K562 (cell line): ENCODE measurements around the gene TUBD1. TPM values are rescaled to one million over a fixed set of nuclear protein-coding genes. Genes with fewer than 3 reads are reported as not detected.
A peak's percentile ranks its signal among the peaks of the same experiment; 100 is the strongest.

ENCODE experiments used
- AFF1 ChIP-seq, 2 experiments: fragments of 450-650 bp; IDR thresholded peaks; 2 replicates each; pipeline ENCODE4 v1.6.1; 2018; ENCODE audit warnings: mild to moderate bottlenecking in 2 of 2, low read depth in 1 of 2; ENCODE audit not compliant: partially characterized antibody in 2 of 2
- CBX1 ChIP-seq: sonication (generic); IDR thresholded peaks from 2 replicates; pipeline ENCODE4 v1.6.1; 2016; ENCODE audit warnings: antibody characterized with exemption, low read depth, mild to moderate bottlenecking
- CREB1 ChIP-seq, 2 experiments: sonication (generic) in 1 of 2; formaldehyde crosslinking in 1 of 2; IDR thresholded peaks; 2 replicates each; pipeline versions ENCODE4 v1.6.1 to v1.8.0; 2012 to 2022; ENCODE audit warnings: inconsistent platforms in 1 of 2, mild to moderate bottlenecking in 1 of 2, missing genetic modification reagents in 1 of 2, moderate library complexity in 1 of 2
- CREB3 ChIP-seq: fragments of 450-650 bp; conservative IDR thresholded peaks from 2 replicates; pipeline ENCODE4 v1.6.1; 2016; ENCODE audit warnings: missing genetic modification characterization, low read depth, mild to moderate bottlenecking, missing compliant biosample characterization, moderate library complexity
- EGR1 ChIP-seq: fragments of 450-650 bp; conservative IDR thresholded peaks from 2 replicates; pipeline ENCODE4 v1.6.1; 2017; ENCODE audit warnings: mild to moderate bottlenecking
- FIP1L1 ChIP-seq: fragments of 200-400 bp; formaldehyde crosslinking; IDR thresholded peaks from 2 replicates; pipeline ENCODE4 v1.6.1; 2018; ENCODE audit warnings: mild to moderate bottlenecking, low read depth, low read length; ENCODE audit not compliant: poor library complexity, severe bottlenecking
- FOXA1 ChIP-seq: fragments of 450-650 bp; IDR thresholded peaks from 2 replicates; pipeline ENCODE4 v1.6.1; 2016; ENCODE audit warnings: mild to moderate bottlenecking, borderline replicate concordance
- NCOA2 ChIP-seq, 2 experiments: fragments of 450-650 bp; IDR thresholded peaks; 2 replicates each; pipeline ENCODE4 v1.6.1; 2018; ENCODE audit warnings: mild to moderate bottlenecking in 2 of 2, moderate library complexity in 1 of 2; ENCODE audit not compliant: partially characterized antibody in 2 of 2
- NFE2L1 ChIP-seq: fragments of 450-650 bp; IDR thresholded peaks from 2 replicates; pipeline ENCODE4 v1.6.1; 2016; ENCODE audit warnings: missing genetic modification characterization, low read depth, mild to moderate bottlenecking, missing compliant biosample characterization, moderate library complexity, borderline replicate concordance
- POU5F1 ChIP-seq: fragments of 150-350 bp; IDR thresholded peaks from 2 replicates; pipeline ENCODE4 v1.6.1; 2014; ENCODE audit warnings: borderline replicate concordance, low read length, low read depth, mild to moderate bottlenecking; ENCODE audit not compliant: partially characterized antibody
- RBM15 ChIP-seq: fragments of 200-400 bp; formaldehyde crosslinking; IDR thresholded peaks from 2 replicates; pipeline ENCODE4 v1.6.1; 2018; ENCODE audit warnings: mild to moderate bottlenecking, low read length, moderate library complexity; ENCODE audit not compliant: insufficient read depth
- SIX5 ChIP-seq, 2 experiments: IDR thresholded peaks; 2 replicates each; pipeline ENCODE4 v1.6.1; 2011; ENCODE audit warnings: low read length in 2 of 2, borderline replicate concordance in 1 of 2, low read depth in 1 of 2, mild to moderate bottlenecking in 1 of 2, moderate library complexity in 1 of 2; ENCODE audit not compliant: insufficient read depth in 1 of 2
- TBP ChIP-seq: optimal IDR thresholded peaks from 2 replicates; pipeline ENCODE3; 2011; ENCODE audit warnings: low read depth, low read length, improper control_type of control experiment
- ZNF134 ChIP-seq: fragments of 250-450 bp; sonication (Bioruptor Pico); conservative IDR thresholded peaks from 2 replicates; pipeline ENCODE4 v1.4.0; 2020
- ZNF740 ChIP-seq, 3 experiments: fragments of 200-800 bp in 1 of 3; sonication (Bioruptor generic) in 1 of 3; sonication (generic) in 1 of 3; formaldehyde crosslinking in 1 of 3; IDR thresholded peaks; 2 replicates each; pipeline versions ENCODE4 v1.6.1 to v1.8.0; 2016 to 2022; ENCODE audit warnings: mild to moderate bottlenecking in 2 of 3, missing compliant biosample characterization in 2 of 3, missing genetic modification characterization in 2 of 3, missing genetic modification reagents in 1 of 3
- polyA plus RNA-seq, 8 experiments: library from polyadenylated mRNA; depleted of rRNA in 4 of 8; stranded (reverse) in 5 of 8; unstranded in 3 of 8; fragments of >200 nt; fragmentation: Nextera tagmentation in 2 of 8; fragmentation: Illumina TruSeq in 1 of 8; extraction: Ambion mirVana in 2 of 8; extraction: Trizol in 1 of 8; gene quantifications; 2 replicates each; pipeline versions ENCODE4 v1.2.1 to v1.2.3, GENCODE V29; 2011 to 2014; ENCODE audit warnings: inconsistent platforms in 1 of 8, missing spikeins in 1 of 8
- total RNA-seq, 7 experiments: library from RNA; depleted of rRNA in 6 of 7; stranded (reverse); fragments of >200 nt in 6 of 7; fragmentation: Illumina TruSeq in 2 of 7; extraction: Trizol in 2 of 7; gene quantifications; 2 replicates each; pipeline versions ENCODE4 v1.2.1 to v1.2.3, GENCODE V29; 2011 to 2021; ENCODE audit warnings: low replicate concordance in 1 of 7

TUBD1 gene
- total and polyA plus RNA-seq, 9 of the 15 experiments (the other 6 are each of a cell fraction or from before 2014, with no cell fraction given): 10.8 to 35.3 (median 17.9) TPM

- TF ChIP-seq ZNF740 (CRISPR knock-in tag; IDR thresholded peaks at IDR 0.05) (0 out of 2 replicates have a peak, but pooled peaks have one; percentile 24), ZNF740 (tag; IDR thresholded peaks at IDR 0.05) (no peak), POU5F1 (no peak), RBM15 (no peak), FOXA1 (no peak), TBP (peak; percentile 50), EGR1 (peak; percentile 50), SIX5 (IDR thresholded peaks at IDR 0.05; ENCODE audit: borderline replicate concordance in 1 of 2, insufficient read depth in 1 of 2, low read depth in 1 of 2, low read length in 2 of 2) (no peak), CBX1 (no peak), FIP1L1 (no peak), ZNF134 (CRISPR knock-in tag) (0 out of 2 replicates have a peak, but pooled peaks have one; percentile 4), AFF1 (IDR thresholded peaks at IDR 0.05; ENCODE audit: low read depth in 1 of 2, partially characterized antibody in 2 of 2) (peak in 1 of 2 experiments; percentile 62), NCOA2 (IDR thresholded peaks at IDR 0.05; ENCODE audit: partially characterized antibody in 2 of 2) (peak in 1 of 2 experiments; percentile 45), CREB1 (IDR thresholded peaks at IDR 0.05) (0 out of 2 replicates have a peak, but pooled peaks have one; percentile 31), CREB1 (CRISPR knock-in tag; IDR thresholded peaks at IDR 0.05) (no peak), CREB3 (peak; percentile 41; the same call in 1 of the 2 replicates), NFE2L1 (tag) (no peak)
Observed at GRCh38 chr17:59829217-59830006, 63.3 kb downstream of the TUBD1 start (continued).
